NOMO-1 treated with dmso at 0.1 percent for 144 hours (cell line): ENCODE results near the gene MPPE1.

ENCODE experiments used
- DNase-seq: peaks from one replicate; lab custom pipeline; 2025; ENCODE audit not compliant: unreplicated experiment; lab: John Stamatoyannopoulos, UW

MPPE1 gene

DNA sequence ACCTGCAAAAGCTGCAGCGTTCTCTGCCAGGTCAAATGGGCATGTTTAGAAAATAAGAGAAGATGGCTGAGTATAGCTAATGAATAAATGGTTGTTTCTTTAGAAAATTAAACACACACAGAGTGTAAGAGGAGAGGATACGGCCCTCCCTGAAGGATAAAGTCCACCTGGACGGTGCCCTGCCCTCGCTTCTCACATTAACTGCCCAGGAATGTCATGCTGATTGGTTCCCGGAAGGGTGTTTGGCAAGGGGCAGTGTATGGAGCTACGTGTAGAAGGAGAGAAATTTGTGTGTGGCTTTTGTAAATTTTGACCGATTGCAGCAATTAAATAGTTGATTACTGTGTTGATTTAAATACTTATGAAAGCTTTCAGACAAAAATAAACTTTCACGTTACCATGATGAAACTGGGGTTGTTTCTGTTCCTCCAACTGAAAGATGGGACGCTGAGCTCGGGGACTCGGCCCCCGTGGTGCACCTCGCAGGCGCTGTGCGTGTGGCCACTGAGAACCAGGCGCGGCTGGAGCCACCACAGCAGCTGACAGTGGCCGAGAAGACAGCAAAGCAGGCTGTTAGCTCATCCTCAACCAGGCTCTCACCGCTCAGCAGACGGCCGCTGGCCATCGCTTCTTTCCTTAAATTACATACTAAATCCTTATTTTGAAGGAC, 22.7 kb downstream of the MPPE1 start:
- DNase-seq: peak; percentile 71

DNA sequence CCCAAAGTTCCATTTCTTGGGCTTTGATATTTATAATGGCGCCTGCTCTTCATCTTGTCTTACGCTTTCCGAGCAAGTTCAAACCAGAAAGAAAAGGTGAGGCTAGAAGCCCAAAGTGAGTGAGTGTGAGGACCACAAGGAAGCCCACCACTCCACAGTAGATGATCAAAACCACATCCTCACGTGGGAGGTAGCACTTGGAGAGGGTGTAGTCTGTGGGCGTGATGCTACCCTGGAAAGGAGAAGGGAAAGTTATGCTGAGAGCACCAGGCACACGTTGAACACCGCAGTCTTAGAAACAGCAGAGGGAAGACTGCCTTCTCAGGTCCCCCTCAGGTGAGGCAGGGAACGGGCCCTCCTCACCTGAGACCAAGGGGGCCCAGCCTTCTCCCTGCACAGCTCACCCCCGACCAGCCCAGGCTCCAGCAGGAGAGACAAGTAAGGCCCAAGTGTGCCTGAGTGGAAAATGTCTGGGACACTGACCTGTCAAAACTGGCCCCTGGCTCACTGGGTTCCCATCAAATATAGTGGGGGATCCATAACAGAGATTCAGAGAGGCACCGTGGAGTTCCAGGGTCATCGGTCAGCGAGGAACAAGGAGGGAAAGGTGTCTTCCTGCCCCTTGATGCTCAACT, 23.6 kb downstream of the MPPE1 start:
- DNase-seq: no peak

DNA sequence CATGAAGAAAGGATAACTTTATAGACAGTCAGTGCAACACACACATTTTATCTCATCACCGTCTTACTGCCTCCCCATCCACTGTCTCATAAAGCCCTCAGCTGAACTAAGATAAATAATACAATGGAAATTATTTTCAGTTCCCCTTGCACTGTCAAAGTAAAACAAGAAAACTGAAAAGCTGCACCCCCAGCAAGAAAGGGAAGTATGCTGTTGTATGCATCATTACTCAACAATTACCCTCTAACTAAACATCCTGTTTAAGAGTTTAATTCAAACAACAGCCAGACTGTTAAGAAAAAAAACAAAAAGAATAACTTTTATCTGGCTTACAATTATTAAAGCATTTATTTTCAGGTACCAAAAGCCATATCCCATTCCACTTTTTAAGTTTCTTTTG, 25.0 kb downstream of the MPPE1 start:
- peak; percentile 81 for DNase-seq

DNA sequence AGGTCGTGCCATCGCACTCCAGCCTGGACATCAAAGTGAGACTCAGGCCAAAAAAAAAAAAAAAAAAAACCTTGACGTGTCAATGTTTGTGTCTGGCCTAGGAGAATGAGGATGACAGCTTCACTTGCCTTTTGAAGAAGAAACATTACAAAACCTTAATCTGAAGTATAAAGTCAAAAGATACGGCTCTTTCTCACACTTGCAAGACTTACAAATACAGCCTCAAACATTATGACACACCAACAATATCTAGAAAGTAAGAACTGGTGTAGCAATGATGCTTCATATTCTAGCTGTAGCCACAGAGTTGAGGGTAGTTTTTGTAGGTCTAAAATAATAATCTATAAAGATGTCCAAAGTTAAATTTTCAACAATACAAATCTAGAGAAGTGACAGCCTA, 25.5 kb downstream of the MPPE1 start:
- DNase-seq: no peak

DNA sequence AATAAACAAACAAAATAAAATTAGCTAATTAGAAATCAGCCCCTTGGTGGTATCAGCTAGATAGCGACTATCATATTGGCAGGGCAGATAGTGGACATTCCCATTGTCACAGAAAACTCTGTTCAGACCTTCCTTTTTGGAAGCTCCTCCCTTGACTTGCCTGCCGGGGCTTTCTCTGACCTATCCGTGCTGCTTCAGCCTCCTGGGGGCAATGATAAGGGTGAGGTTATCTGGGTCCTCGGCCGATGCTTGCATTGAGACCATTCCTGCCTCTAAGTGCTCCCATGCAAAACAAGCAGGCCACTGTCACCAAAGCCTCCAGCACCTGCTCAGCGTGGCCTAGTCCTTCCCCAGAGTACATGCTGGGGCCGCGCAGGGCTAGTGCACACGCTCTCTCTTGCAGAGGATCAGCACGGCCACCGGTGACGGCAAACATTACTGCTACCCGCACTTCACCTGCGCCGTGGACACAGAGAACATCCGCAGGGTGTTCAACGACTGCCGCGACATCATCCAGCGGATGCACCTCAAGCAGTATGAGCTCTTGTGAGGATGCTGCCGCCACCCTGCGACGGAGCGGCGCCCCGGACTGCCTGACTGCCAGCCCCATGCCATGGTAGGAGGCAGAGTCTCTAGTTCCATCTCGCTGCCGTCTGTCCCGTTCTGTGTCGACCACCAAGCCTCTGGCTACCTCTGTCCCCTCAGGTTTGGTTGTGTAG, 27.4 kb downstream of the MPPE1 start:
- DNase-seq: no peak

DNA sequence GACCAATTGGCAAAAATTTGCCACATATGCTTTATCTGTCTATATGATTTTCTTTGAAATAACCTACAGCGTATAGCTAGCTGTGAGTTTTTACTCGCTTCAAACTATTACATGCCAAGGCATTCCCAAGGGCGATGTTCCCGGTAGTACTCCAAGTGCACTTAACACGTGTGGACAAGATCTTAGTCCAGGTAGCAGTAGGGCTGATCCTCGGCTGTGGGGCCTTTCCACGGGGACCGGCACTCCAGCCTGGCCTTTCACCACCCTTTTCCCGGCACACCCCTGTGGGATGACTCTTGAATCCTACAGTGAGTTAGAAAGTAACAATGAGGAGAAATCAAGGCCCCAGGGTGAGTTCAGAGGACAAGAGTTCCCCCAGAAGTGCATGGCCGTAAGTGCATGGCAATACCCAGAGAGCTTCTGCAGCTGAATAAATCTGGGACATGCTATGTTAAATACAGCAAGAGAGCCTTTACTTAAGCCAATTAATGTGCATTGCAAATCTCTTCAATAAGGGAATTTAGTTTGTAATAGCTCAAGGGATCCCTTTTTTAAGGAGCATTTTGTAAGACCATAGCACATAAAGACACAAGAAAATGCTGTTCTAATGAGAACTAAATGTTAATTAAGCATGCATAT, 30.5 kb downstream of the MPPE1 start:
- no peak for DNase-seq

DNA sequence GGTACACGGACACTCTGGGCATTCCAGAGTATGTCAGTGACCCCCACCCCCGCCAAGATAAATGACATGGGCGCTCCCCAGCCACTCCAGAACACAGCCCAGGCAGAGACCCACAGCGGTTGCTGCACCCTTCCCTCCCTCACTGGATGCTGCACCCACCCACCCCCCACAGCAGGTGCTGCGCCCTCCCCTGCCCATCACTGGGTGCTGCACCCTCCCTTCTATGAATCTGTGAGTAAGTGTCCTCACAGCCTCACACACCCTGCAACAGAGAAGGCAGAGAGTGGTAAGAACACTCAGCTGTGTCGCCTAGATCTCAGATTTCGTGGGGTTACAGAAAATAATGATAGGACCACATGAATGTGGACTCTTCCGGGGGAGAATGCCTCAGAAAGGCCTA, 33.4 kb downstream of the MPPE1 start:
- no peak for DNase-seq

DNA sequence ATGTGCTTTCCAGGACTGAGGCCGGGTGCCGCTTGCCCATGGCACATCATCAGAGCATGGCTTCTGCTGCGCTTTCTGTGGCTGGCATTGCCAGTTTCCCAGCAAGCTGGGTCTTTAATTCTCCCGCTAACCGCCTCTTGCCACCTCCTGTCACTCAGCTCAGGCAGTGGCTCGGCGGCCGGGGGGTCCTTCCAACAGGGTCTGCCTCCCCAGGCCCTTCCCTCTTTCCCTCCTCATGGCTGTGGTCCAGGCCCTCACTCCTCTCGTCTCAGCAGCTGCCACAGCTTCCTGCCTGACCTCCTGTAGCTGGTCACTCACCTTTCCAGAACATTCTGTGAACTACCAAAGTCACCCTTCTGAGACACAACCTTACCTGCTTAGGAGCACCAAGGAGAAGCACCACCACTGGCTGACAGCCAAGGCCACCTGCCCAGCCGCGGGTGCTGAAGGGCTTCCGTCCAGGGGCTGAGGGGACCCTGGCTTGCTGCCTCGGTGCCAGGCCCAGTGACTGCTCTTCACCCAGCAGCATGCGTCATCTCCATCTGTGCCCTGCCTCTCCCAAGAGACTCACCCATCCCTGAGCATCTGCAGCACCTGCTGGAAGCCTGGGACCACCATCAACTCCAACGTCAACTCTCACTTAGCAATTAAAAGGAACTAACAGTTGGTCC, 34.3 kb downstream of the MPPE1 start:
- DNase-seq: no peak

DNA sequence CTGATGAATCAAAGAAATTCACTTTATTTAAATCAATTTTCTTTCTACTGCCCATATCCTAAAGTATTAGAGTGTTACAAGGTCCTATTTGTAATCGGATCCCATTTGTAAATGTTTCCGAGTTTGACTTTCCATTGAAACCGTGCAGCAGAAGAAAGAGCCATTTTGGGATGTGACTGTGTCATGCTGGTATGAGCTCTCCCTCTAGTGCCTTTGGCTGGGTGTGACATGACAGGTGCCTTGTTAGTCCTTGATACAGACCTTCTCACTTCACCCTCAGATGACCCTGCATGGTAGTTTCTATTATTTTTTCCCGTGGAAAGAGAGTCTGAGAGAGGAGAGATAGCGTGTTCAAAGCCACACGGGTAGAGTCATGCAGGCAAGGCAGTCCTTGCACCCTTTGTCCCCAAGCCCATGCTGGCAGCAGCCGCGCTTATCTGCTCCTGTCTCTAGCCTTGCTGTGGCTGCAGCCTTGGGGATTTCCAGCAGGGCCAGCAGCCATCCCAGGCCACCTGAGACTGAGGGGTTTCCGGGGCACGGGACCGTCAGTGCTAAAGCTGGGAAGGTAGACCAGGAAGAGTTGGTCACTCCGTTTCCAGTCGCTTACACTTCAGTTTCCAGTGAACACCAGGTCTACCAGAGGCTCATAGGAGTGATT, 35.5 kb downstream of the MPPE1 start:
- DNase-seq: no peak

DNA sequence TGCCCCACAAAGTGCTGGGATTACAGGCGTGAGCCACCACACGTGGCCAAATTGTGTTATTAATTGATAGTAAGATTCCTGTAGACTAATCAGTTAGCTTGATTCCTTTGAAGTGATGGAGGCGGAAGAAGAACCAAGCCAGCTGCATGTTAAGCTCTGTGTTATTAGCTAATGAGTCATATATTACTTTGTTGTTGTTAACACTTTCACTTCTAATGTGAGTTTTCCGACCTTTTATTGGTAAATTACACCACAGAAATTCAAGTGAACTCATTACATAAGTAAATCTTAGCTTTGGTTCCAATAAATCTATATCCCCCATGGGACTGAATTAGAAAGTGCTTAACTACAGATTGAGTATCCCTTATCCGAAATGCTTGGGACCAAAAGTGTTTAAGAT, 36.6 kb downstream of the MPPE1 start:
- no peak for DNase-seq

DNA sequence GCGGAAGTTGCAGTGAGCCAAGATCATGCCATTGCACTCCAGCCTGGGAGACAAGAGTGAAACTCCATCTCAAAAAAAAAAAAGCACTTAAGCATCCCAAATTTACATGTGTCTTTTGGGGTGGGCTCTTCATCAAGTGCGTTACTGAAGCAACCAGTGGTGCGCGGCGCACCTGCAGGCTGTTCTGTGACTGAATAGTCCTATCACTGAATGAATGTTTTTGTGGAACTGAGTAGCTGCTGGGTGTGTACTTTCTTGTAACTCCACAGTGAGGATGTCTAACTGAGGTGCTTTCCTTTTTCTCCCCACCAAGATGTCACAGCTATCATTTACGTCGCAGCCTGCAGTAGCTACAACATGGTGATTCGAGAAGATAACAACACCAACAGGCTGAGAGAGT, 39.9 kb downstream of the MPPE1 start:
- DNase-seq: no peak

DNA sequence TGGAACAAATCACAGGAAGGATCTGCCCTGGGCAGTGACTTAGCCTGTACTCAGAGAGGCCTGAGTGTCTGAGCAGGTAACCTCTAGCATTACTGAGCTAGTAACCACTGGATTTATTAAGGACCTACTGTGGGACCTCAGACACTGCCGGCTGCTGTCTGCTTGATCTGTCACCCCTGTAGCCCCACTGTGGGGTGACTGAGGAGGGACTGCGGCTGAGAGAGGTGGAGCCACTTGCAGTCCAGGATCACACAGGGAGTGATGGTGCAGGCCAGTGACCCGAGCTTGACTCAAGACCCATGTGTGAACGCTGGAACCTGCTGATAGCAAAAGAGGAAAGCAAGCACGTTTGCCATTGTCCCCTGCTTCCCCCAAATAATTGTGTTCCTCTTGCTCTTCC, 41.4 kb downstream of the MPPE1 start:
- no peak for DNase-seq

DNA sequence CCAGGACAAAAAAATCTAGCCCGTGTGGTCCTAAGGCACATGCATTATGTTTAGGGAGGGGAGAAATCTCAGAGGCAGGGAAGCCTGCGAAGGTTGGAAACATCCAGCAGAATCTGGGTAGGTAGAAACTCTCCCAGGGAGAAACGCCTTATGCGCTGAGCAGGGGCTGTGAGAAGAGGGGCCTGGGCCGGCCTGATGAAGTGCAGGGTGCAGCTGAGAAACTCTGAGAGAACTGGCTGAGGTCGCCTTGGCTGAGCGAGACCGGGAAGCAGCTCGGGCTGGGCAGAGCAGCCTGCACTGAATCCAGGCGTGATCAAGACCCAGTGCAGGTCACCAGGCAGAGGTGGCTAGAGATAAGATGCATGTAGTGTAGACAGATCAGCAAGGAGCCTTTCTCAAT, 41.8 kb downstream of the MPPE1 start:
- DNase-seq: no peak

DNA sequence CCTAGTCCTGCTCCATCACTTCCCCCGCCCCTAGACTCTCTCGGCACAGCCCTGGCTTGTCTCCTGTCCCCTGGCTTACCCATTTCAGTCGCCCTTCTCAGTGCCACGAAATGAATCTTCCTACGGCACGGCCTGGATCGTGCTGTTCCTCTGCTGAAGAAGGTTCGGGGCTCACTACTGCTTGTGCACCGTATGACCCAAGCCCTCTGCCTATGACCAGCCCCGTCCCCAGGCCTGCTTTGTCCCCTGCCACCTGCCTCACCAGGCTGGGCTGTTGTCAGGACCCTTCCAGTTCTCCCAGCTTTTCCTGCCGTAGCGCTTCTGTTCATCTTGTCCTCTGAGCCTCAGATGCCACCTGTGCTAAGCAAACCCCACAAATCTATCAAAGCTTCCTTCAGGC, 43.0 kb downstream of the MPPE1 start:
- no peak for DNase-seq

DNA sequence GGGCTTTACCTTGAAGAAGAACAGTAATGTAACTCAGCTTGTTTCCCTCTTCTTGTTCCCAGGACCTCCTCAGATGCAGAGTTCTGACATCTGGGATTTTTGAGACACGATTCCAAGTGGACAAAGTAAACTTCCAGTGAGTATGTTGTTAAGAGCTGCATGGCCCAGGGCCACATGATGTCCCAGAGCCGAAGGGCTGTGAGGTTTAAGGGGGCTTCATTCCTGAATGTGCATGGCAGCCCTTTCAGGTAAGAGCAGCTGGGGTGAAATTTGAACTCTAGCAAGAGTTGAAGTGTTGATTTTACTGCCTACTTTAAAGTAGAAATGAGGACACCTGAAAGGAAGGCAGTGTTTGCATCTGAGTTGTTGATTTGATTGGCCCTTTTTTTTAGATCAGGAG, 43.6 kb downstream of the MPPE1 start:
- no peak for DNase-seq

DNA sequence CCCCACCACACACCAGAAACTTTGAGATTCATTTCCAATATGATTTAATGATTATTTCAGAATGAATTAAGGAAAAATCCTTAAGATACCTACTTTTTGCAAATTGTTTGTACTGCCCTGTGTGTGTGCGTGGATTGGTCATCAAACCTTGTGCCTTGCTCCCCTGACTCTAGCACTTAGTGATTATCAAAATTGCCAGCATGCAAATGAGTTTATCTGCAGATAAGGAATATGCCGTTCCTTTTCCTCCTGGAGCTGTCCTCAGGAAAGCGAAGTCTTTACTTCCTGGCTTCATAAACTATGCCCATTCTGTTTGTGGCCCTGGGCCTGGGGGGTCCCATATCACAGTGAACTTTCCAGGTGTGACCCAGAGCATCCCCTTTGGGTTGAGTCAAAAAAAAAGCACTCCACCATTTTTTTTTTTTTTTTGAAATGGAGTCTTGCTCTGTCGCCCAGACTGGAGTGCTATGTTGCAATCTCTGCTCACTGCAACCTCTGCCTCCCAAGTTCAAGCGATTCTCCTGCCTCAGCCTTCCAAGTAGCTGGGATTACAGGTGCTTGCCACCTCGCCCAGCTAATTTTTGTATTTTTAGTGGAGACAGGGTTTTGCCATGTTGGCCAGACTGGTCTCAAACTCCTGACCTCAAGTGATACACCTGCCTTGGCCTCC, 45.5 kb downstream of the MPPE1 start:
- DNase-seq: no peak

DNA sequence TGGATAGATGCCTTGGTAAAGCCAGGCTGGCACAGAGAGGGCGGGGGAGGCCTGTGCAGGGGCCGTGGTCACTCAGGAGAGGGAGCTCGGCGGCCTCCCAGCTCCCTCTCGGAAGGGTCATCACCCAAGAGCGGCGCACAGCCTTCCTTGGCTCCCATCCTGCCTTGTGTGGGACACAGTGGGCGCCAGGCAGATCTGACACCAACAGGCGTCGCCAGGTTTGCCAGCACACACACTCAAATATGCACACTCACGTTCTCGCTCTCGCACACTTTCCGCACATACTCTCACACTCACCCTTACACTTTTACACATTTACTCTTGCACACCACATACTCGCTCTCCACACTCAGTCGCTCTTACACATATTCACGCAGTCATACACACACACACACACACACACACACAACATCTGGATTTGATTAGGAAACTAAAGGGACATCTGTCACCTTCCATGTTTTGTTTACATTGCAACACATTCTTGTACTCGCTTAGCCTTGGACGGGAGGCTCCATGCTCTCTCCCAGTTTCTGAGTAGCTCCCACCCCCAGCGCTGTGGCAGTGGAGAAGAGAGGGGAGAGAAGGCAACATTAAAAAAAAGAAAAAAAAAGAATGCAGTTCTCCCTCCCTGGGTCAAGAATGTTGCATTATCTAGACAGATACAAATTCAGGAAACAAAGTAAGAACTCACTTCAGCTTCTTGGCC, 46.4 kb downstream of the MPPE1 start:
- no peak for DNase-seq

DNA sequence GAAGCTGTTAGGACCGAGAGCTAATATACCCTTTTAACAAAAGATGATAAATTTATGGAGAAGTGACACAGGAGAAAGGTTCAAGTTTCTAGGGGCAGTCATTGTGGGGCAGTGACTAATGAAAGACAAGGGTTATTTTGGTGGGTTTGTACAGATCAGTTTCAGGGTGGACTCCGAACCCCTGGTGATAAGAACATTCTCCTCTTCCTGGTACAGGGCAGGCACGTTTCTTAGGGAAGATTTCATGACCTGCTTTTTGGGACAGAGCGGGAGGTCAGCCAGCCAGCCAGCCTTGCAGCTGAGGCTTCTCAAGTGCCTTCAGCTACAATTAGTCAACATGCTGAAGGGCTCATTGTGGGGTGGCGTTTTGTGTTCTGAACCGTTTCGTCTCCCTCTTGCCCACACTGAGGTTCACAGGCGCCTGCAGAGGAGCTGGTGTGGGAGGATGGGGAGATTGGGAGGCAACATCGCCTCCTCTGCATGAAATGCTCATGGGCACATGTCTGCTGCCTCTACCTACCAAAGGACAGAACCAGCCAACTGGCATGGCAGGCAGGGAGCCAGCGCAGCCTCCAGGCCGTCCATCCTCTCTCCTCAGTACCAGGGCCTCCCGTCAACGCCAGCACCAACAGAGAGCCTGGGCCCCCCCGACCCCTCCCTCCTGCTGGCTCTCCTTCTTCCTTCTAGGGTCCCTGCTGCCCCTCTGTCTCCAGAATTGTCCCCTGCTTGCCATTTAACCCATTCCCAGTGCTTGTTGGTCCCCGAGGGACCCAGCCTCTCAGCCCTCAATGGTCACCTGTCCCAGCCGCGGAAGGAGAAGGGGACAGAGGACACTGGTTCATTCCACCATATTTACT, 47.3 kb downstream of the MPPE1 start:
- DNase-seq: no peak

DNA sequence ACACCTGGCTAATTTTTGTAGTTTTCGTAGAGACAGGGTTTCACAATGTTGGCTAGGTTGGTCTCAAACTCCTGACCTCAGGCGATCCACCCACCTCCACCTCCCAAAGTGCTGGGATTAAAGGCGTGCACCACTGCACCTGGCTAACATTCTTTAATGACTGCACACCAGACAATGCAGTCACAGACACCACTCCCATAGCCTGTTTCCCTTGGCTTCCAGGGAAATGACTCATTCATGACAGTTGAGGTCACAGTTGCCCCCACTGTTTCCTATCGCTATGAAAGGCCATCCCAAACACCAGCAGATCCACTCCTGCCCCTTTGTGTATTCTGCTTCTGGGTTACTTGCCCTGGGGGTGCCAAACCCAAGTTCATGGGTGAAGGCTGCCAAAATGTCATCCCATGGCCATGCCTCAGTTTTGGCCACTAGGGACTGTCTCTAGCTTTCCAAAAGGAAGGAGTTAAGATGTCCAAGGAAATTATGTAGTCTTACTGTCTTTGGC, 48.2 kb downstream of the MPPE1 start:
- DNase-seq: no peak
